Smooth muscle cell (in vitro differentiated cells): ENCODE results near the gene VENTX. TPM values are rescaled to one million over a fixed set of nuclear protein-coding genes. Genes with fewer than 3 reads are reported as not detected.

Experiments used
- DNase-seq: peaks from one replicate; lab custom pipeline; 2025; ENCODE audit not compliant: unreplicated experiment; lab: John Stamatoyannopoulos, UW
- H2AFZ ChIP-seq: fragments of 200-600 bp; sonication (generic); 2 replicates; pipeline ENCODE4 v1.6.0; 2016; ENCODE audit warnings: antibody characterized with exemption, low read depth, mild to moderate bottlenecking
- H3F3A ChIP-seq: fragments of 200-600 bp; sonication (generic); 2 replicates; pipeline ENCODE4 v1.6.0; 2017; ENCODE audit warnings: antibody characterized with exemption, low read depth
- H3K27ac ChIP-seq: fragments of 200-600 bp; sonication (generic); 2 replicates; pipeline ENCODE4 v1.5.1; 2016; ENCODE audit warnings: low read depth, mild to moderate bottlenecking
- H3K27me3 ChIP-seq: fragments of 200-600 bp; sonication (generic); 2 replicates; pipeline ENCODE4 v1.6.1; 2016; ENCODE audit warnings: low read depth, mild to moderate bottlenecking
- H3K36me3 ChIP-seq: fragments of 200-600 bp; sonication (generic); 2 replicates; pipeline ENCODE4 v1.5.1; 2016; ENCODE audit warnings: low read depth
- H3K4me1 ChIP-seq: fragments of 200-600 bp; sonication (generic); 2 replicates; pipeline ENCODE4 v1.5.1; 2016; ENCODE audit warnings: low read depth
- H3K4me2 ChIP-seq: fragments of 200-600 bp; sonication (generic); 2 replicates; pipeline ENCODE4 v1.6.0; 2016; ENCODE audit warnings: mild to moderate bottlenecking
- H3K4me3 ChIP-seq: fragments of 200-600 bp; sonication (generic); 2 replicates; pipeline ENCODE4 v1.5.1; 2016; ENCODE audit warnings: mild to moderate bottlenecking
- H3K79me2 ChIP-seq: fragments of 200-600 bp; sonication (generic); 2 replicates; pipeline ENCODE4 v1.6.0; 2016; ENCODE audit warnings: low read depth, mild to moderate bottlenecking
- H3K9ac ChIP-seq: fragments of 200-600 bp; sonication (generic); 2 replicates; pipeline ENCODE4 v1.6.0; 2016; ENCODE audit warnings: low read depth
- H3K9me3 ChIP-seq: fragments of 200-600 bp; sonication (generic); replicated peaks from 2 replicates; pipeline ENCODE4 v1.5.1; 2016; ENCODE audit warnings: low read depth
- H4K20me1 ChIP-seq: fragments of 200-600 bp; sonication (generic); 2 replicates; pipeline ENCODE4 v1.6.0; 2016; ENCODE audit warnings: low read depth
- CTCF ChIP-seq: fragments of 200-600 bp; sonication (generic); IDR thresholded peaks from 2 replicates; pipeline ENCODE4 v1.5.1; 2017; ENCODE audit warnings: borderline replicate concordance, mild to moderate bottlenecking, antibody characterized with exemption; ENCODE audit not compliant: insufficient read depth, poor library complexity, severe bottlenecking
- WGBS: methylation state at CpG from one replicate; pipeline ENCODE4 v1.1.7; 2016; ENCODE audit warnings: low lambda C conversion rate; 5-methylcytosine and 5-hydroxymethylcytosine counted together
- polyA plus RNA-seq: library from polyadenylated mRNA; unstranded; fragments of >200 nt; fragmentation: Nextera tagmentation; extraction: Ambion mirVana; gene quantifications from 2 replicates; pipeline ENCODE4 v1.2.1, GENCODE V29; 2016
- total RNA-seq: library from RNA; depleted of rRNA; stranded (reverse); fragments of >200 nt; gene quantifications from 2 replicates; pipeline ENCODE4 v1.2.3, GENCODE V29; 2014

Gene VENTX
- total and polyA plus RNA-seq, 2 experiments from 2014 or later, result not detected

GRCh38 chr10:133269367-133269766 lies 31.7 kb downstream of the VENTX start:
- Histone ChIP-seq H3K36me3 (no peaks in the 10 kb centered on the region), H3F3A (no peaks in the 10 kb centered on the region), H3K4me1 (no peaks in the 10 kb centered on the region), H3K4me3 (no peak overlapping the region), H3K9me3 (no peaks in the 10 kb centered on the region), H3K27ac (no peak overlapping the region), H3K79me2 (no peaks in the 10 kb centered on the region), H4K20me1 (no peaks in the 10 kb centered on the region), H3K4me2 (no peak overlapping the region), H3K27me3 (no peaks in the 10 kb centered on the region), H3K9ac (no peak overlapping the region), H2AFZ (no peak overlapping the region)
- TF ChIP-seq CTCF, result no peak
- DNase-seq, result no peak
- WGBS, result 91% methylated on average over 21 of the region's 26 CpGs

GRCh38 chr10:133270204-133270603 lies 32.5 kb downstream of the VENTX start:
- no peak for TF ChIP-seq CTCF
- Histone ChIP-seq H3K79me2 (no peaks in the 10 kb centered on the region), H3K9ac (no peak overlapping the region), H3K9me3 (no peaks in the 10 kb centered on the region), H3K27me3 (peaks cover 3% of the 10 kb centered on the region), H4K20me1 (no peaks in the 10 kb centered on the region), H3K4me3 (no peak overlapping the region), H3K27ac (no peak overlapping the region), H3K4me1 (peaks cover 2% of the 10 kb centered on the region), H3K4me2 (no peak overlapping the region), H3K36me3 (no peaks in the 10 kb centered on the region), H2AFZ (no peak overlapping the region), H3F3A (no peaks in the 10 kb centered on the region)
- DNase-seq, result no peak
- WGBS, result 91% methylated on average over 20 of the region's 20 CpGs

GRCh38 chr10:133270773-133271297 lies 33.2 kb downstream of the VENTX start:
- no peak overlapping the region for H3K9ac ChIP-seq
- no peaks in the 10 kb centered on the region for H3F3A ChIP-seq

More at GRCh38 chr10:133270773-133271297, 33.2 kb downstream of the VENTX start:
- Histone ChIP-seq H3K36me3 (no peaks in the 10 kb centered on the region), H3K4me1 (peaks cover 4% of the 10 kb centered on the region), H3K4me3 (no peak overlapping the region), H3K27me3 (peaks cover 9% of the 10 kb centered on the region), H3K79me2 (no peaks in the 10 kb centered on the region), H3K9me3 (no peaks in the 10 kb centered on the region), H3K4me2 (no peak overlapping the region), H2AFZ (no peak overlapping the region), H3K27ac (no peak overlapping the region), H4K20me1 (no peaks in the 10 kb centered on the region)
- no peak for DNase-seq
- 94% methylated on average over 19 of the region's 19 CpGs for WGBS
- no peak for TF ChIP-seq CTCF
